Astrocyte (in vitro differentiated cells and primary cell): Measurements from ENCODE around the gene NUDT19. TPM values are rescaled to one million over a fixed set of nuclear protein-coding genes. Genes with fewer than 3 reads are reported as not detected.

Source experiments
- DNase-seq: peaks from one replicate; pipeline ENCODE4 v3.0.0-alpha.2; 2010; ENCODE audit warnings: low read depth
- FAIRE-seq: peaks from 2 replicates; lab custom pipeline; 2011; peaks lifted over from hg19 to GRCh38; lab: Jason Lieb, UNC
- H2AFZ ChIP-seq: 2 replicates; pipeline ENCODE4 v1.6.0; 2012; ENCODE audit warnings: low read depth, low read length, inconsistent platforms
- H3K27ac ChIP-seq: 2 replicates; pipeline ENCODE4 v1.5.1; 2011; ENCODE audit warnings: low read depth, low read length, inconsistent platforms
- H3K27me3 ChIP-seq: 2 replicates; pipeline ENCODE4 v1.6.0; 2011; ENCODE audit warnings: low read length, inconsistent platforms; ENCODE audit not compliant: insufficient read depth
- H3K36me3 ChIP-seq: 2 replicates; pipeline ENCODE4 v1.5.1; 2011; ENCODE audit warnings: low read length, inconsistent platforms; ENCODE audit not compliant: insufficient read depth
- H3K4me1 ChIP-seq: 2 replicates; pipeline ENCODE4 v1.5.1; 2011; ENCODE audit warnings: low read length, inconsistent platforms; ENCODE audit not compliant: insufficient read depth
- H3K4me2 ChIP-seq: 2 replicates; pipeline ENCODE4 v1.6.0; 2012; ENCODE audit warnings: low read length, inconsistent platforms
- H3K4me3 ChIP-seq: 2 replicates; pipeline ENCODE4 v1.5.1; 2011; ENCODE audit warnings: low read depth, mild to moderate bottlenecking, low read length, inconsistent platforms; ENCODE audit not compliant: insufficient read depth
- H3K79me2 ChIP-seq: 2 replicates; pipeline ENCODE4 v1.6.0; 2012; ENCODE audit warnings: mild to moderate bottlenecking, low read length, inconsistent platforms; ENCODE audit not compliant: insufficient read depth
- H3K9ac ChIP-seq: 2 replicates; pipeline ENCODE4 v1.6.0; 2012; ENCODE audit warnings: mild to moderate bottlenecking, low read length, inconsistent platforms
- H3K9me3 ChIP-seq: 2 replicates; pipeline ENCODE4 v1.5.1; 2012; ENCODE audit warnings: low read depth, mild to moderate bottlenecking, low read length, inconsistent platforms; ENCODE audit not compliant: insufficient read depth
- H4K20me1 ChIP-seq: 2 replicates; pipeline ENCODE4 v1.6.0; 2012; ENCODE audit warnings: low read length, inconsistent platforms; ENCODE audit not compliant: insufficient read depth
- H3K27ac Mint-ChIP-seq: one replicate; pipeline ENCODE4 v1.8.0; 2021; ENCODE audit warnings: mild to moderate bottlenecking, mixed read lengths; ENCODE audit not compliant: unreplicated experiment
- H3K27me3 Mint-ChIP-seq: one replicate; pipeline ENCODE4 v1.8.0; 2021; ENCODE audit warnings: low read depth, mixed read lengths; ENCODE audit not compliant: unreplicated experiment
- H3K36me3 Mint-ChIP-seq: one replicate; pipeline ENCODE4 v1.8.0; 2021; ENCODE audit warnings: low read depth, mixed read lengths; ENCODE audit not compliant: unreplicated experiment
- H3K4me1 Mint-ChIP-seq: one replicate; pipeline ENCODE4 v1.8.0; 2021; ENCODE audit warnings: low read depth, mixed read lengths; ENCODE audit not compliant: unreplicated experiment
- H3K4me3 Mint-ChIP-seq: one replicate; pipeline ENCODE4 v1.8.0; 2021; ENCODE audit warnings: mild to moderate bottlenecking, moderate library complexity, mixed read lengths; ENCODE audit not compliant: unreplicated experiment
- H3K9me3 Mint-ChIP-seq: one replicate; pipeline ENCODE4 v1.8.0; 2021; ENCODE audit warnings: mild to moderate bottlenecking, mixed read lengths; ENCODE audit not compliant: unreplicated experiment
- EZH2 ChIP-seq: IDR thresholded peaks from 2 replicates; pipeline ENCODE4 v1.6.1; 2012; ENCODE audit warnings: mild to moderate bottlenecking, low read length, inconsistent platforms; ENCODE audit not compliant: insufficient read depth
- total RNA-seq: library from RNA; stranded (reverse); gene quantifications from 2 replicates; pipeline ENCODE4 v1.2.1, GENCODE V29; 2021
- TF ChIP-seq, protein P1 (sequence below): IDR thresholded peaks from 2 replicates; pipeline ENCODE4 v1.5.1; 2011; ENCODE audit warnings: low read depth, mild to moderate bottlenecking, inconsistent platforms, low read length, moderate library complexity; ENCODE audit not compliant: insufficient read depth

NUDT19 gene
- total RNA-seq, 1 donor from 2014 or later: 4.0 TPM

GRCh38 chr19:32677657-32678056, 14.0 kb upstream of the NUDT19 start:
- H3K79me2 ChIP-seq: peaks cover 21% of the 10 kb centered on the region
- H3K9me3 Mint-ChIP-seq: no peaks in the 10 kb centered on the region
- H3K4me1 ChIP-seq: peaks cover 14% of the 10 kb centered on the region
- peaks cover 24% of the 10 kb centered on the region for H3K27me3 ChIP-seq
- H3K4me3 Mint-ChIP-seq: no peak overlapping the region
- H3K4me2 ChIP-seq: no peak overlapping the region
- peaks cover 5% of the 10 kb centered on the region for H3K36me3 Mint-ChIP-seq
- peaks cover 20% of the 10 kb centered on the region for H3K27me3 Mint-ChIP-seq
- no peak overlapping the region for H3K27ac ChIP-seq
- no peak overlapping the region for H2AFZ ChIP-seq
- H4K20me1 ChIP-seq: peaks cover 18% of the 10 kb centered on the region
- no peaks in the 10 kb centered on the region for H3K36me3 ChIP-seq
- H3K9ac ChIP-seq: no peak overlapping the region
- no peak overlapping the region for H3K4me3 ChIP-seq
- peaks cover 7% of the 10 kb centered on the region for H3K4me1 Mint-ChIP-seq
- H3K27ac Mint-ChIP-seq: no peak overlapping the region
- no peak for TF ChIP-seq EZH2
- TF ChIP-seq, protein P1, sequence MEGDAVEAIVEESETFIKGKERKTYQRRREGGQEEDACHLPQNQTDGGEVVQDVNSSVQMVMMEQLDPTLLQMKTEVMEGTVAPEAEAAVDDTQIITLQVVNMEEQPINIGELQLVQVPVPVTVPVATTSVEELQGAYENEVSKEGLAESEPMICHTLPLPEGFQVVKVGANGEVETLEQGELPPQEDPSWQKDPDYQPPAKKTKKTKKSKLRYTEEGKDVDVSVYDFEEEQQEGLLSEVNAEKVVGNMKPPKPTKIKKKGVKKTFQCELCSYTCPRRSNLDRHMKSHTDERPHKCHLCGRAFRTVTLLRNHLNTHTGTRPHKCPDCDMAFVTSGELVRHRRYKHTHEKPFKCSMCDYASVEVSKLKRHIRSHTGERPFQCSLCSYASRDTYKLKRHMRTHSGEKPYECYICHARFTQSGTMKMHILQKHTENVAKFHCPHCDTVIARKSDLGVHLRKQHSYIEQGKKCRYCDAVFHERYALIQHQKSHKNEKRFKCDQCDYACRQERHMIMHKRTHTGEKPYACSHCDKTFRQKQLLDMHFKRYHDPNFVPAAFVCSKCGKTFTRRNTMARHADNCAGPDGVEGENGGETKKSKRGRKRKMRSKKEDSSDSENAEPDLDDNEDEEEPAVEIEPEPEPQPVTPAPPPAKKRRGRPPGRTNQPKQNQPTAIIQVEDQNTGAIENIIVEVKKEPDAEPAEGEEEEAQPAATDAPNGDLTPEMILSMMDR: no peak
- H3K9me3 ChIP-seq: no peaks in the 10 kb centered on the region
- FAIRE-seq (no peak), DNase-seq (no peak)

- H3K36me3 Mint-ChIP-seq: no peaks in the 10 kb centered on the region
- no peaks in the 10 kb centered on the region for H3K9me3 Mint-ChIP-seq
- no peaks in the 10 kb centered on the region for H3K79me2 ChIP-seq
- H3K27ac ChIP-seq: no peak overlapping the region
- peaks cover 6% of the 10 kb centered on the region for H3K4me1 ChIP-seq
- DNase-seq (no peak), FAIRE-seq (no peak)
- peaks cover 20% of the 10 kb centered on the region for H3K27me3 ChIP-seq
- H3K9ac ChIP-seq: no peak overlapping the region
- no peak overlapping the region for H3K4me2 ChIP-seq
- no peaks in the 10 kb centered on the region for H4K20me1 ChIP-seq
- no peaks in the 10 kb centered on the region for H3K9me3 ChIP-seq
- H3K27me3 Mint-ChIP-seq: peaks cover 23% of the 10 kb centered on the region
- no peak overlapping the region for H3K4me3 Mint-ChIP-seq
- no peak overlapping the region for H3K4me3 ChIP-seq
- no peak overlapping the region for H3K27ac Mint-ChIP-seq
- H3K36me3 ChIP-seq: no peaks in the 10 kb centered on the region
- TF ChIP-seq, protein P1: no peak
- TF ChIP-seq EZH2: no peak
- H2AFZ ChIP-seq: no peak overlapping the region
- H3K4me1 Mint-ChIP-seq: peaks cover 3% of the 10 kb centered on the region
These were observed 10.6 kb upstream of the NUDT19 start for GRCh38 chr19:32680986-32681385.

GRCh38 chr19:32682317-32682716, 9.3 kb upstream of the NUDT19 start:
- Histone ChIP-seq H3K4me3 (no peak overlapping the region), H2AFZ (no peak overlapping the region), H4K20me1 (no peaks in the 10 kb centered on the region), H3K36me3 (no peaks in the 10 kb centered on the region), H3K9me3 (no peaks in the 10 kb centered on the region), H3K4me1 (no peaks in the 10 kb centered on the region), H3K79me2 (no peaks in the 10 kb centered on the region), H3K4me2 (no peak overlapping the region), H3K27me3 (peaks cover 7% of the 10 kb centered on the region), H3K9ac (no peak overlapping the region), H3K27ac (no peak overlapping the region)
- Mint-ChIP-seq H3K4me3 (no peak overlapping the region), H3K27ac (no peak overlapping the region), H3K4me1 (peaks cover 2% of the 10 kb centered on the region), H3K9me3 (no peaks in the 10 kb centered on the region), H3K36me3 (no peaks in the 10 kb centered on the region), H3K27me3 (peaks cover 18% of the 10 kb centered on the region)
- TF ChIP-seq, protein P1: no peak
- no peak for TF ChIP-seq EZH2
- FAIRE-seq (no peak), DNase-seq (no peak)
